Peyer's patch (tissue), 4 donors: ENCODE measurements around the gene ABCA2. TPM values are rescaled to one million over a fixed set of nuclear protein-coding genes. Genes with fewer than 3 reads are reported as not detected.

Experiments used
- DNase-seq, 3 donors: peaks; one replicate each; pipeline ENCODE4 v3.0.0-alpha.2; 2017 to 2019
- H3K27ac ChIP-seq, 4 donors: fragments of 200-600 bp; sonication (generic); one replicate each; pipeline ENCODE4 v1.5.1; 2016 to 2019
- H3K27me3 ChIP-seq, 2 donors: fragments of 200-600 bp; sonication (generic); one replicate each; pipeline ENCODE4 v1.5.1; 2019
- H3K36me3 ChIP-seq, 3 donors: fragments of 200-600 bp; sonication (generic); one replicate each; pipeline ENCODE4 v1.5.1; 2016 to 2019
- H3K4me1 ChIP-seq, 4 donors: fragments of 200-600 bp; sonication (generic); one replicate each; pipeline ENCODE4 v1.5.1; 2016 to 2019
- H3K4me3 ChIP-seq, 4 donors: fragments of 200-600 bp; sonication (generic); 1 replicate in 3 of 4; 2 replicates in 1 of 4; pipeline ENCODE4 v1.5.1; 2016 to 2019; ENCODE audit warnings: mild to moderate bottlenecking in 1 of 4
- H3K9me3 ChIP-seq, 4 donors: fragments of 200-600 bp; sonication (generic); one replicate each; pipeline ENCODE4 v1.5.1; 2016 to 2019; ENCODE audit warnings: mild to moderate bottlenecking in 1 of 4
- CTCF ChIP-seq, 6 experiments: fragments of 450-650 bp in 4 of 6; fragments of 200-600 bp in 2 of 6; sonication (generic) in 1 of 6; IDR thresholded peaks; one replicate each; pipeline ENCODE4 v1.5.1; 2017 to 2019; ENCODE audit warnings: antibody characterized with exemption in 6 of 6, mild to moderate bottlenecking in 3 of 6, moderate library complexity in 1 of 6
- POLR2A ChIP-seq, 2 donors: fragments of 450-650 bp; IDR thresholded peaks; one replicate each; pipeline ENCODE4 v1.5.1; 2017; ENCODE audit warnings: antibody characterized with exemption in 2 of 2, mild to moderate bottlenecking in 2 of 2, moderate library complexity in 2 of 2
- total RNA-seq, 4 donors: library from RNA; depleted of rRNA; stranded (reverse); fragments of >200 nt; gene quantifications; one replicate each; pipeline ENCODE4 v1.1.0, GENCODE V29; 2016

The ABCA2 gene
- total RNA-seq, 4 donors from 2014 or later = 46.4 to 69.0 (median 49.0) TPM

- no peak overlapping the region for H3K27ac ChIP-seq
- no peak overlapping the region for H3K4me3 ChIP-seq
- H3K4me1 ChIP-seq = peaks cover 0 to 19% (median 2%) of the 10 kb centered on the region in 4 donors
- H3K9me3 ChIP-seq = no peaks in the 10 kb centered on the region
- H3K36me3 ChIP-seq = no peaks in the 10 kb centered on the region
- no peak for DNase-seq
- no peak for TF ChIP-seq CTCF (IDR thresholded peaks at IDR 0.05)
- no peak for TF ChIP-seq POLR2A (IDR thresholded peaks at IDR 0.05)
- peaks cover 0 to 18% of the 10 kb centered on the region in 2 donors for H3K27me3 ChIP-seq
Observed at GRCh38 chr9:136981588-136982231, 46.3 kb downstream of the ABCA2 start.

GRCh38 chr9:136980669-136981478, 47.2 kb downstream of the ABCA2 start:
- H3K9me3 ChIP-seq = no peaks in the 10 kb centered on the region
- peaks cover 0 to 19% (median 2%) of the 10 kb centered on the region in 4 donors for H3K4me1 ChIP-seq
- H3K27ac ChIP-seq = no peak overlapping the region
- no peak overlapping the region for H3K4me3 ChIP-seq
- peaks cover 0 to 16% of the 10 kb centered on the region in 2 donors for H3K27me3 ChIP-seq
- TF ChIP-seq POLR2A (IDR thresholded peaks at IDR 0.05) (no peak), CTCF (IDR thresholded peaks at IDR 0.05) (no peak)
- no peak for DNase-seq
- no peaks in the 10 kb centered on the region for H3K36me3 ChIP-seq

GRCh38 chr9:136979769-136980587, 48.1 kb downstream of the ABCA2 start:
- no peak for DNase-seq
- Histone ChIP-seq H3K36me3 (no peaks in the 10 kb centered on the region), H3K4me3 (no peak overlapping the region), H3K4me1 (peaks cover 0 to 20% (median 2%) of the 10 kb centered on the region in 4 donors), H3K27ac (no peak overlapping the region), H3K27me3 (peaks cover 0 to 7% of the 10 kb centered on the region in 2 donors), H3K9me3 (no peaks in the 10 kb centered on the region)
- TF ChIP-seq CTCF (IDR thresholded peaks at IDR 0.05) (no peak), POLR2A (IDR thresholded peaks at IDR 0.05) (no peak)

GRCh38 chr9:136978865-136979544, 49.0 kb downstream of the ABCA2 start:
- Histone ChIP-seq H3K4me3 (no peak overlapping the region), H3K27me3 (no peaks in the 10 kb centered on the region), H3K27ac (no peak overlapping the region), H3K4me1 (peaks cover 0 to 19% (median 2%) of the 10 kb centered on the region in 4 donors), H3K9me3 (no peaks in the 10 kb centered on the region), H3K36me3 (no peaks in the 10 kb centered on the region)
- no peak for TF ChIP-seq CTCF (IDR thresholded peaks at IDR 0.05)
- no peak for TF ChIP-seq POLR2A (IDR thresholded peaks at IDR 0.05)
- DNase-seq = no peak
